CD4-positive, CD25-positive, alpha-beta regulatory T cell (primary cell): ENCODE measurements around the gene ZNF660. TPM values are rescaled to one million over a fixed set of nuclear protein-coding genes. Genes with fewer than 3 reads are reported as not detected.
"Not testable (repeated sequence)": the region's sequence is repeated elsewhere in the genome, so short reads cannot be mapped to it uniquely, and the experiment has no call there.

ENCODE experiments used
- ATAC-seq, 2 donors: fragments of 150-1000 bp; cut with Tn5 transposase; one replicate each; pipeline ENCODE4 v1.10.0; 2021; ENCODE audit warnings: low read depth in 2 of 2, moderate number of reproducible peaks in 2 of 2, moderate library complexity in 1 of 2
- DNase-seq, 3 donors: peaks; one replicate each; pipeline versions ENCODE4 v3.0.0 to v3.0.0-alpha.2; 2012 to 2022; ENCODE audit warnings: mixed read lengths in 1 of 3
- H3K27ac ChIP-seq: one replicate; pipeline ENCODE4 v1.7.0; 2013; ENCODE audit warnings: mild to moderate bottlenecking, low read length; ENCODE audit not compliant: insufficient read depth, poor library complexity, severe bottlenecking
- H3K27me3 ChIP-seq: one replicate; pipeline ENCODE4 v1.7.0; 2013; ENCODE audit warnings: low read length; ENCODE audit not compliant: control insufficient read depth, insufficient read depth
- H3K36me3 ChIP-seq: one replicate; pipeline ENCODE4 v1.7.0; 2013; ENCODE audit warnings: mild to moderate bottlenecking, low read length, moderate library complexity; ENCODE audit not compliant: control insufficient read depth, insufficient read depth
- H3K4me1 ChIP-seq: 2 replicates; pipeline ENCODE4 v1.7.0; 2013; ENCODE audit warnings: mild to moderate bottlenecking, low read length; ENCODE audit not compliant: insufficient read depth, control insufficient read depth, poor library complexity, severe bottlenecking
- H3K4me3 ChIP-seq: one replicate; pipeline ENCODE4 v1.7.0; 2013; ENCODE audit warnings: low read depth, mild to moderate bottlenecking, low read length, moderate library complexity
- H3K9me3 ChIP-seq, 2 experiments: 1 replicate in 1 of 2; 2 replicates in 1 of 2; pipeline ENCODE4 v1.7.0; 2013; ENCODE audit warnings: low read length in 2 of 2, mild to moderate bottlenecking in 1 of 2, moderate library complexity in 1 of 2; ENCODE audit not compliant: control insufficient read depth in 2 of 2
- H3K27ac Mint-ChIP-seq, 3 donors: one replicate each; pipeline ENCODE4 v1.8.0; 2020 to 2022; ENCODE audit warnings: mild to moderate bottlenecking in 3 of 3, mixed read lengths in 3 of 3, moderate library complexity in 2 of 3
- H3K27me3 Mint-ChIP-seq: one replicate; pipeline ENCODE4 v1.8.0; 2022; ENCODE audit warnings: mild to moderate bottlenecking, mixed read lengths
- H3K36me3 Mint-ChIP-seq: one replicate; pipeline ENCODE4 v1.8.0; 2020; ENCODE audit warnings: mixed read lengths
- H3K4me1 Mint-ChIP-seq, 4 donors: one replicate each; pipeline ENCODE4 v1.8.0; 2020 to 2022; ENCODE audit warnings: mixed read lengths in 4 of 4, mild to moderate bottlenecking in 1 of 4
- H3K4me3 Mint-ChIP-seq, 4 donors: one replicate each; pipeline ENCODE4 v1.8.0; 2020 to 2022; ENCODE audit warnings: mild to moderate bottlenecking in 4 of 4, mixed read lengths in 4 of 4, moderate library complexity in 3 of 4
- H3K9me3 Mint-ChIP-seq, 7 donors: one replicate each; pipeline ENCODE4 v1.8.0; 2020 to 2022; ENCODE audit warnings: mixed read lengths in 7 of 7, mild to moderate bottlenecking in 3 of 7, moderate library complexity in 2 of 7
- polyA plus RNA-seq, 4 donors: library from polyadenylated mRNA; unstranded; fragments of 300-500 nt; fragmentation: Illumina TruSeq; gene quantifications; one replicate each; pipeline ENCODE4 v1.2.3, GENCODE V29; 2021
- total RNA-seq: library from RNA; stranded (reverse); gene quantifications from one replicate; pipeline ENCODE4 v1.2.3, GENCODE V29; 2022

The ZNF660 gene
- total and polyA plus RNA-seq, 5 donors from 2014 or later = 0.83 TPM; not detected in 4

DNA sequence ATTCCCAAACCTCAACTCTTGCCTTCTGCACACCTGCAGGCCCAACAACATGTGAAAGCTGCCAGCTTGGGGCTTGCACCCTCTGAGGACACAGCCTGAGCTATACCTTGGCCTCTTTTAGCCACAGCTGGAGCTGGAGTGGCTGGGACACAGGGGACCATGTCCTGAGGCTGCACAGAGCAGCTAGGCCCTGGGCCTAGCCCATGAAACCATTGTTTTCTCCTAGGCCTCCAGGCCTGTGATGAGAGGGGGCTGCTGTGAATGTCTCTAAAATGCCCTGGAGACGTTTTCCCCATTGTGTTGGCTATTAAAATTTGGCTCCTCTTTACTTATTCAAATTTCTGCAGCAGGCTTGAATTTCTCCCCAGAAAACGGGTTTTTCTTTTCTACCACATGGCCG lies 22.6 kb upstream of the ZNF660 start:
- ATAC-seq (no peak), DNase-seq (no peak)
- Histone ChIP-seq H3K27ac (no peak overlapping the region), H3K27me3 (no peaks in the 10 kb centered on the region), H3K36me3 (no peaks in the 10 kb centered on the region), H3K4me3 (no peak overlapping the region), H3K4me1 (no peaks in the 10 kb centered on the region), H3K9me3 (peaks cover 4 to 18% of the 10 kb centered on the region in 2 experiments)
- Mint-ChIP-seq H3K36me3 (peaks cover 51% of the 10 kb centered on the region), H3K9me3 (peaks cover 0 to 29% (median 18%) of the 10 kb centered on the region in 7 donors), H3K4me1 (peaks cover 0 to 5% (median 0%) of the 10 kb centered on the region in 4 donors), H3K27me3 (no peaks in the 10 kb centered on the region), H3K4me3 (no peak overlapping the region), H3K27ac (no peak overlapping the region)

DNA sequence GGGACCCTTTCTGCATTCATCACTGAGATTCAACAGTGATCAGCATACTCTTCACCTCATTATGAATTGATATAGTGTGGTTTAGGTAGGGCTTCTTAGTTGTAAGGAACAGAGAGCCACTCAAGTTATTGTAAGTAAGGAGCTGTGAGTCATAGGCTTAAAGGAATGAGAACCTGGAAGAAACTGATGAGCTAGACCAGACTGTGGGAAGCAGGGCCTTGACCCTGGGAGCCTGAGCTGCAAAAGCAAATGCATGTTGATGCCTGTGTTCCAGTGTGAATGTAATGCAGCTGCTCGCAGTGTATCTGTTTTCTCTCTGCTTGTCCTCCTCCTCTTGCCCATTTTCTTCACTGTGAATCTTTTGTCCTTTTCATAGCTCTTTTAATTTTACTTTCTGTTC lies 16.2 kb upstream of the ZNF660 start:
- H3K4me1 Mint-ChIP-seq = no peaks in the 10 kb centered on the region
- no peaks in the 10 kb centered on the region for H3K27me3 Mint-ChIP-seq

DNA sequence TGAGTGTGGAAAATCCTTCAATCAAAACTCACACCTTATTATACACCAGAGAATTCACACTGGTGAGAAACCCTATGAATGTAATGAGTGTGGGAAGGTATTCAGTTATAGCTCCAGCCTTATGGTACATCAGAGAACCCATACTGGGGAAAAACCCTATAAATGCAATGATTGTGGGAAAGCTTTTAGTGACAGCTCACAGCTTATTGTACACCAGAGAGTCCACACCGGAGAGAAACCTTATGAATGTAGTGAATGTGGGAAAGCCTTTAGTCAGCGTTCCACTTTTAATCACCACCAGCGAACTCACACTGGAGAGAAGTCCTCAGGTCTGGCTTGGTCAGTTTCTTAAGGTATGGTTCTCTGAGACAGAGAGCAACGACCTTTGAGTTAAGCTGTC lies 13.7 kb upstream of the ZNF660 start:
- H3K9me3 Mint-ChIP-seq = peaks cover 12 to 79% (median 36%) of the 10 kb centered on the region in 7 donors
- no peak for ATAC-seq
- H3K36me3 Mint-ChIP-seq = peaks cover 46% of the 10 kb centered on the region

More for the DNA sequence above, 16.2 kb upstream of the ZNF660 start:
- H3K9me3 Mint-ChIP-seq = peaks cover 9 to 79% (median 44%) of the 10 kb centered on the region in 7 donors
- Histone ChIP-seq H3K9me3 (peaks cover 44 to 59% of the 10 kb centered on the region in 2 experiments), H3K4me3 (no peak overlapping the region), H3K36me3 (peaks cover 22% of the 10 kb centered on the region), H3K27me3 (no peaks in the 10 kb centered on the region), H3K4me1 (no peaks in the 10 kb centered on the region), H3K27ac (no peak overlapping the region)
- no peak overlapping the region for H3K4me3 Mint-ChIP-seq
- peaks cover 61% of the 10 kb centered on the region for H3K36me3 Mint-ChIP-seq
- ATAC-seq (no peak), DNase-seq (no peak)
- no peak overlapping the region for H3K27ac Mint-ChIP-seq

DNA sequence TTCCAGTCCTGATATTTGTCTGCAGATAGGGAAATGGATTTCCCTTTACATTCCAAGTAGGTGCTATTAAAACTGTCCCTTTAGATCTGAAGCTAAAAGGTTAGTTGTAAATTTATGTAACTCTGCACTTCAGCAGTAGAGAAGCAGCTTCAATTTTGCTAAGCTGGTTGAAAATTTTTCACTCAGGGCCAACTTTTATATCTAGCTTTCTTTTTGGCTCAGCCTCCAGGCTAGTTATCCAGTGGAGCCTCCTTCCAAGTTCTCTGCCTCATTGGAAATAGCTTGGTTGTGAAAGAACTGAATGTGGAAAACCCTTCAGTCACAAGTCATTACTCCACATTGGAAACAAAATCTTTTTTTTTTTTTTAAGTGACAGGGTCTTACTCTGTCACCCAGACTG lies 8.2 kb upstream of the ZNF660 start:
- H3K4me1 Mint-ChIP-seq = no peaks in the 10 kb centered on the region
- Histone ChIP-seq H3K9me3 (peaks cover 12 to 31% of the 10 kb centered on the region in 2 experiments), H3K27ac (no peak overlapping the region), H3K4me3 (no peak overlapping the region), H3K27me3 (no peaks in the 10 kb centered on the region), H3K4me1 (no peaks in the 10 kb centered on the region), H3K36me3 (no peaks in the 10 kb centered on the region)
- H3K27ac Mint-ChIP-seq = peak overlapping the region in 1 of 3 donors; percentile 32
- peaks cover 4 to 45% (median 25%) of the 10 kb centered on the region in 7 donors for H3K9me3 Mint-ChIP-seq
- no peak for ATAC-seq
- H3K36me3 Mint-ChIP-seq = peaks cover 5% of the 10 kb centered on the region
- no peak overlapping the region for H3K4me3 Mint-ChIP-seq
- peaks cover 2% of the 10 kb centered on the region for H3K27me3 Mint-ChIP-seq
- DNase-seq = no peak

More for the DNA sequence above, 13.7 kb upstream of the ZNF660 start:
- Histone ChIP-seq H3K9me3 (peaks cover 44 to 57% of the 10 kb centered on the region in 2 experiments), H3K4me3 (no peak overlapping the region), H3K27ac (no peak overlapping the region), H3K4me1 (no peaks in the 10 kb centered on the region), H3K27me3 (no peaks in the 10 kb centered on the region), H3K36me3 (peaks cover 22% of the 10 kb centered on the region)
- H3K27ac Mint-ChIP-seq = no peak overlapping the region
- H3K4me3 Mint-ChIP-seq = no peak overlapping the region
- DNase-seq = no peak
- H3K4me1 Mint-ChIP-seq = no peaks in the 10 kb centered on the region
- H3K27me3 Mint-ChIP-seq = no peaks in the 10 kb centered on the region

DNA sequence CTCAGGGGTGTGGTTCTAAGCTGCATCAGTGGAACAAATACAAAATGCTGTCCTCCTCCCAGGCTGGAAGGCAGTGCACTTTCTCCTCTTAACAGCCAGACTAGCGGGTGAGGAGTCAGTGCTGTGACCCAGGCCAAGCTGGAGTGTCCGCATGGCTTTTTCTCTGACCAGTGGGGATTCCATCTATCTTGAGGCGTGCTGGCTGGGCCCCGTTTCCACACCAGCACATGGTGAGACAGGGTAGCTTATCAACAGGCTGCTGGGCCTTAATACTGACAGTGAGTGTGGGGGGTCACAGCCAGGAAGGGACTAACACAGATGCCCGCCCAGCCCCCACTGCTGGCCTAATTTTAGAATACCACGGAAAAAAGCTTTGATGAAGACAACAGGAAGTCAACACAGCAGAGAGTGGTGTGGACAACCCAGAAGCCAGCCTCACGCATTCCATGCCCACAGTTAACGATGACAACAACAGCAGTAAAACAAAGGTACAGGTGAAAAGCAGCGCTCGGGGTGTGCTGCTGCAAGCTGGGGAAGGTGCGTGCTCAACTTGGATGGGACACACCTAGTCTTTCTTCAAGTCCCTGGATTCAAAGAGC lies 7.3 kb upstream of the ZNF660 start:
- H3K27ac ChIP-seq, DNase-seq, ATAC-seq, H3K27ac Mint-ChIP-seq, H3K4me3 ChIP-seq, H3K36me3 Mint-ChIP-seq, H3K36me3 ChIP-seq, H3K4me1 ChIP-seq, H3K27me3 ChIP-seq, H3K4me1 Mint-ChIP-seq, H3K4me3 Mint-ChIP-seq: not testable (repeated sequence)
- Mint-ChIP-seq H3K9me3 (peaks cover 4 to 45% (median 22%) of the 10 kb centered on the region in 7 donors), H3K27me3 (peaks cover 11% of the 10 kb centered on the region)
- H3K9me3 ChIP-seq = peaks cover 9 to 25% of the 10 kb centered on the region in 2 experiments

DNA sequence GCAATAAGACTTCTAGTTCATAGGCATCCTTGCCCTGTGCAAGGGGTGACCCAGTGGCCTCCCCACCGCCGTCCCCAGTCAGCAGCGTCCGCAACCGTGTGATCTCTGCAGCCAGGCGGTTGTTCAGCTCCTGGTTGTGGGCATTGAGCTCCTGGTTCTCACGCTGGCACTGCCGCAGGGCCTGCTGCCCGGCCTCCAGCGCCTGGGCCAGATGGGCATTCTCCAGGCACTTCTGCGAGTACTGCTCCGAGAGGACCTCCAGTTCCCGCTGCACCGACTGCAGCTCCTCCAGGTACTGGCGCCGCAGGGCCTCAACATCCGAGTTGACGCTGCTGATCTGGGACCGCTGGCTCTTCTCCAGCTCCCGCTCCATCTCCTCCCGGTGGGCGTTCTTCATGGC lies 6.4 kb upstream of the ZNF660 start:
- not testable (repeated sequence) for DNase-seq, H3K36me3 ChIP-seq, H3K4me3 Mint-ChIP-seq, H3K4me3 ChIP-seq, H3K27me3 ChIP-seq, H3K27ac ChIP-seq, H3K27ac Mint-ChIP-seq, H3K4me1 ChIP-seq, H3K36me3 Mint-ChIP-seq, H3K4me1 Mint-ChIP-seq, ATAC-seq
- H3K9me3 ChIP-seq = peaks cover 6 to 19% of the 10 kb centered on the region in 2 experiments
- Mint-ChIP-seq H3K27me3 (peaks cover 17% of the 10 kb centered on the region), H3K9me3 (peaks cover 4 to 40% (median 19%) of the 10 kb centered on the region in 7 donors)

DNA sequence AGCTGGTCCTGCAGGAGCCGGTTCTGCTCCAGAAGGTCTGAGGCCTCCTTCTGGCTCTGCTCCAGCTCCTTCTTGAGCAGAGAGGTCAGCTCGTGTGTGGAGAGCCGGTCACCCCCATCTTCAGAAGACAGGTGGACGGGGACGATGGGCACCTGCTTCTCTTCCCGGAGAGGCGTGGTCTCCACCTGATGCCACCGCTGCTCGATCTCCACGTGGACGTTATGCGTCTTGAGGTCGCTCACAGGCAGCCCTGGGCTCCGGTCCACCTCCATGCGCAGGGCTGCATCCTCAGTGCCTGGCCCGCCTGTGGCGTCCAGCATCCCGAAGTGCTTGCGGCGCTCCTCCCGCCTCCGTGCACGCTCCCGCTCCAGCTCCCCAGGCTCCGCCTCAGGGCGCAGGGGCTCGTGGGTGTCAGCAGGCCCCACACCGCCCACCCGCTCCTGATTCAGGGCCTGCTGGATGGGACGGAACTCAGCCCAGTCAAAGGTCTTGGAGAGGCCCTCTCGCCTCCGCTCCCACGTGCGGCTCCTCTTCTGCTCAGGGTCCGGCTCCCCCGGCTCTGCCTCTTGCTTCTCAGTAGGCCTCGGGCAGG lies 5.7 kb upstream of the ZNF660 start:
- H3K4me3 Mint-ChIP-seq, H3K4me3 ChIP-seq, H3K27ac Mint-ChIP-seq, H3K36me3 Mint-ChIP-seq, H3K4me1 ChIP-seq, ATAC-seq, H3K27ac ChIP-seq, H3K36me3 ChIP-seq, H3K27me3 ChIP-seq, H3K4me1 Mint-ChIP-seq, DNase-seq: not testable (repeated sequence)
- peaks cover 5 to 19% of the 10 kb centered on the region in 2 experiments for H3K9me3 ChIP-seq
- Mint-ChIP-seq H3K27me3 (peaks cover 24% of the 10 kb centered on the region), H3K9me3 (peaks cover 4 to 40% (median 19%) of the 10 kb centered on the region in 7 donors)

DNA sequence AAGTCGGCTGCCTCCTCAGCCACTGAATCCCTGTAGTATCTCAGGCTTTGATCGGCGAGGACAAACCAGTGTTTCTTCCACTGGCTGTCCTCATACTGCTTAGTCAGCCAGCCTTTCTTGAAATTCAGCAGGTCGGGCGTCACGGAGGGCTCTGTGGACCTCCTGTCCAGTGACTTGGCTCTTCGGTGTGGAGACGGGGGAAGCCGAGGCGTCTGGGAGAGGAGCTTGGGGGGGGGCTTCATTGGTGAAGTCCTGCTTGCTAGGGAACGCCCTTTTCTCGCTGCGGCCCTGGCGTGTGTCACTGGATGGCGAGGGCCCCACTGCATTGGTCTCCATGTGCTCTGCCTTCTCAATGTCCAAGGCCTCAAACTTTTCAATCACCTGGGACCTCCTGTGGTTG lies 5.0 kb upstream of the ZNF660 start:
- H3K27me3 Mint-ChIP-seq = peaks cover 30% of the 10 kb centered on the region
- H3K36me3 ChIP-seq, H3K4me1 Mint-ChIP-seq, H3K27ac ChIP-seq, H3K4me1 ChIP-seq, H3K36me3 Mint-ChIP-seq, H3K27ac Mint-ChIP-seq, H3K27me3 ChIP-seq, ATAC-seq, H3K4me3 ChIP-seq, H3K4me3 Mint-ChIP-seq, DNase-seq: not testable (repeated sequence)
- peaks cover 10 to 13% of the 10 kb centered on the region in 2 experiments for H3K9me3 ChIP-seq
- H3K9me3 Mint-ChIP-seq = peaks cover 4 to 38% (median 17%) of the 10 kb centered on the region in 7 donors
